Lung microvascular endothelial cell (primary cell): ENCODE measurements around the gene AKAP8L. TPM values are rescaled to one million over a fixed set of nuclear protein-coding genes. Genes with fewer than 3 reads are reported as not detected.
"Not testable (repeated sequence)": the region's sequence is repeated elsewhere in the genome, so short reads cannot be mapped to it uniquely, and the experiment has no call there.

ENCODE experiments used
- DNase-seq, 2 donors: peaks; one replicate each; pipeline versions ENCODE4 v3.0.0 to v3.0.0-alpha.2; 2010; ENCODE audit warnings: low read depth in 2 of 2
- total RNA-seq: library from RNA; depleted of rRNA; stranded (reverse); fragments of >200 nt; gene quantifications from 2 replicates; pipeline ENCODE4 v1.2.1, GENCODE V29; 2014

The AKAP8L gene
- total RNA-seq, 1 donor from 2014 or later, result 39.9 TPM

DNA sequence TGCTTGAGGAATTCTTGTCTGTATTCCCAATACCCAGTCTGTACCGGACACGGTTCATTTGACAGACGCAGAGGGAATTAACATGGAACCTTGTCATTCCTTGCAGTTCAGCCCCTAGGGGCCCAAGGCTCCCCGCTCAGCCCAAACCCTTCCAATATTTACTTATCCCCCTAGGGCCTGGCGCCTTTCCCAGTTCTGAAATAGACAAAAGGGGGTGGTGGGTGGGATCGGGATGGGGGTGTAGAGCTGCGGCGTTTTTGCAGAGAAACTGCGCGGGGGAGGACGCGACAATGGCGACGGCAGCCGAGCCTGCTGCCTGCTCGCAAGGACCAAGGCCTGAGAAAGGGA lies 583 bp downstream of the AKAP8L start:
- DNase-seq, result peak; percentile 21 to 29

- DNase-seq, result peak; percentile 30 to 36
These were observed 1.1 kb downstream of the AKAP8L start for GRCh38 chr19:15417699-15418098.

DNA sequence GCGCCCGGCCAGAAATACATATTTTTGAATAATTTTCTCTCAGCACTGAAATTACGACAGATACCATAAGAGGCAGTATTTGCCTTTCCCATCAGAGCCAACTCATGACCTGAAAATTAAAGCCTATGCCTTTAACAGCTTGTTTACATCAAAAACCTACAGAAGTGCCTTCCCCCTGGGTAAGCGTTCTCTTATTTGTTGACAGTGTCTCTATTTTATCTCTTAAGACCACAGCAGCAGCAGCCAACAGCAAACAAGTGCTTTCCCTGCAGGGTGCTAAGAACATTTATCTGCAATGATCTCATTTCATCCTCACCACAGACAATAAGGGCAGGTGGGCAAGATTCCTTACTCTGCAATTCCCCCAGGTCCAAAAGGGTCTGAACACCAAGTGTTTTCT lies 6.0 kb downstream of the AKAP8L start:
- DNase-seq, result no peak

- not testable (repeated sequence) for DNase-seq
These were observed 7.4 kb downstream of the AKAP8L start for GRCh38 chr19:15411351-15411750.

DNA sequence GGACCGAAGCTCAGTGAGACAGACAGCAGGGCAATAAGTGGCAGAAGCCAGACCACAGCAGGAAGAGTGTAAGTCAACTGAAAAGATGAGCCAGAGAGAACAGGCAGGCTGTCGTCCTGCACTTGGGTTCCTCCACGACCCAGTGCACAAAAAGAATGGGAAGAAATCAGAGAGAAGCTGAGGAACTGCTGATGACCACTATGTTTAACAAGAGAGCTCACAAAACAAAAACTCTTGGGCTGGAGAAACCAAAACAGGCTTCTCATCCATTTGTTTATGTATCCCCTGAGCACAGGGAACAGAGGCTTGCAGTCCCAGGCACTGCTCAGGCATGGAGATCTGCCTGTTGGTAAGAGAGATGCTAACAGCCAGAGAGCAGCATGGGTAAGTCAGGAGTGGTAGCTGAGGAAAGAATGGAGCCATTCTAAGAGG lies 14.0 kb downstream of the AKAP8L start:
- no peak for DNase-seq

- DNase-seq, result no peak
These were observed 14.6 kb downstream of the AKAP8L start for GRCh38 chr19:15404097-15404779.

DNA sequence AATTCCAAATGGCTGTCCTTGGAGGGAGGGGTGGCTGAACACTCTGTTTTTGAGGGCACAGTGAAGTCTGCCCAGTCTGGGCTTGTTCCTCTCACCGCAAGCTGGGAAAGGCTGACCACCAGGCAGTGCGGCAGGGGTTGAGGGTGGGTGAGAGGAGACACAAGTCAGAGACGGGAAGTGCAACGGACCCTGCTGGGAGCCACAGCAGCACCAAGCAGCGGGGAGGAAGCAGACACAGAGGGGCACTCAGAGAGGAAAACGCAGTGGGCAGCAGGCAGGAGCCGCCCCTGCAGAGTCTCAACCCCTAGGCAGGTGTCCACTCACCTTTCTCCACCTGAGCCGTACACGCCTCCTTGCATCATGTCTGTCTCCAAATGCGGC lies 15.6 kb downstream of the AKAP8L start:
- no peak for DNase-seq

DNA sequence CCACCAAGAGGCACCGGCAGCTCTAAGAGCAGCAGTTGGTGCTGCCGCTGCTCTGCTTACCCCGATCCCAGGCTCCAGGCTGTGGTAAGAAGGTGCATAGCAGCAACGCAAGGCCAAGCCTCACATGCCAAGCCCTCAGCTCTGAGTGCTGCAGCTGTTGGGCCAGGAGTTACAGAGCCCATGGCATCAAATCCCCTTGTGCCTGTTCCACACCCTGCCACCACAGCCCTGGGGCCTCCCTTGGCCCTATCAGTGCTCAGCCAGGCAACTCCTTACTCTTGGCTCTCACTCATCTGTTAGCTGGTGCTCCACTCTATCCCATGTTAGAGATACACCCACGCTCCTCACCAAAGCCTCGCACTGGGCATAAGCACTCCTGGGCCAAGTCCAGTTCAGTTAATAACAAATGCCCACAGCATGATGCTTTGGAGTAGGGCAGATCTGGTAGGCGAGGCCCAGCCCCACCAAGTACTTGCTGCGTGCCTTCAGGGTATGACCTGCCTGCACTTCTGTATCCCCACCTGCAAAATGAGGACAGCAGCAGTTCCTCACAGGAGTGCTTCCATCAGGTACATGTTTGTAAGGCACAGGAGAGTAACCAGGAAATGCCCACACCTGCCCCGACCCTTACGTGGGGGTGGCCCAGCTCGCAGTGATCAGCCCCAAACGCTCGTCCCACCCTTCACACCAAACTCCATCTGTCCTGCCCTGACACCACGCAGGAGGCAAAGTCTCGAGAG lies 16.2 kb downstream of the AKAP8L start:
- DNase-seq, result no peak

GRCh38 chr19:15401397-15401710 lies 17.4 kb downstream of the AKAP8L start:
- no peak for DNase-seq

- DNase-seq, result no peak
These were observed 18.0 kb downstream of the AKAP8L start for GRCh38 chr19:15400521-15401396.

DNA sequence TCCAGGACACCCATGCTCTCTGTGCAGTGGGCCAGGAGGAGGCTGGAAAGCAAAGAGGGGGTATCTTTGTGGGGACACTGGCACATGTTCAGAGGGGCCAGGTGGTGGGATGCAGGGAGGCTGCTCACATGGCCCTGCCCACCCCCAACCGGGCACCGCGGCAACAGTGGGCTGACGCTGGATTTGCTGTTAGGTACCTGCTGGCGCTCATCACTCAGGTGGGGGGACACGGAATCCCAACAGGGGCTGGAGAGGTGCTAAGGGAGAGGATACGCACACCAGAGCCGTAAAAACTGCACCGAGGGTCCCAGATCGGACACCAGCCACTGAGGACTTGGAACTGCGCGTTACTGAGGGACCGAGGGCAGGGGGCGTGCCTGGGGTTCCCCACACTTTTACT lies 19.2 kb downstream of the AKAP8L start:
- DNase-seq, result no peak

GRCh38 chr19:15399234-15399515 lies 19.6 kb downstream of the AKAP8L start:
- no peak for DNase-seq

- DNase-seq, result no peak
These were observed 20.1 kb downstream of the AKAP8L start for GRCh38 chr19:15398501-15399233.

DNA sequence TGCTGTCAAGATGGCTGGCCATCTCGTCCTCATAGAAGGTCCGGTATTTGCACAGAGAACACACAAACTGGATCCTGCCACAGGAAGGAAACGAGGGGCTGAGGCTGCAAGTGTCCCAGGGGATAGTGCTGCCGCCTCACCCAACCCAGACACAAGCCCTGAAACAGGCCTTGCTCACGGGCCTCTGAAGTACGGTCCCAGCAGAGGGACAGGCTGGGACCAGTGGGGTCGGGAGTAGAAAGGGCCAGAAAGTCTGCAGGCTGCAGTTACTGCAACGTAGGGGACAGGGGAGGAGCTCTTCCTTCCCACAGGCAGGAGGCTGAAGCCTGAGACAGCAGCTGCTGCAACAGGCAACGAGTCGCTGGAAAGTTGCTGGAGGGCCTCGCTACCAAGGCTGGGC lies 21.0 kb downstream of the AKAP8L start:
- DNase-seq, result no peak

DNA sequence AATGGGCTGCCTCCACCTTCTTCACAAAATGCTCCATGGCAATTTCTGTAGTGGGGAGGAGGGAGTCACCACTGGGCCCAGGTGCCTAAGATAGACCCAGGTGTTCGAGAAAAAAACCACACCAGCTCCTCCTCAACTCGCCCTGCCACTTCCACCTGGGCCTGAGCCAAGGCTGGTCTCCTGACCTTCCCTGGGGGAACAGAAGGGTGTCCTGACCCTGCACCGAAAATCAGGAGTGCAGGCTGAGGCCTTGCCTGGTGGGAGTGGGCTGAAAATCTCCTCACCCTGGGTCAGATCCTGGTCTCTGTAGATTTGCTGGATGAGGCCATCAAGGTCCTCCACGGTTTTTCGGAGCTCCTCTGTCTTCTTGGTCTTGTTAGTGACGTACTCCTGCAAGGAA lies 21.6 kb downstream of the AKAP8L start:
- no peak for DNase-seq

GRCh38 chr19:15396436-15396835 lies 22.4 kb downstream of the AKAP8L start:
- no peak for DNase-seq

DNA sequence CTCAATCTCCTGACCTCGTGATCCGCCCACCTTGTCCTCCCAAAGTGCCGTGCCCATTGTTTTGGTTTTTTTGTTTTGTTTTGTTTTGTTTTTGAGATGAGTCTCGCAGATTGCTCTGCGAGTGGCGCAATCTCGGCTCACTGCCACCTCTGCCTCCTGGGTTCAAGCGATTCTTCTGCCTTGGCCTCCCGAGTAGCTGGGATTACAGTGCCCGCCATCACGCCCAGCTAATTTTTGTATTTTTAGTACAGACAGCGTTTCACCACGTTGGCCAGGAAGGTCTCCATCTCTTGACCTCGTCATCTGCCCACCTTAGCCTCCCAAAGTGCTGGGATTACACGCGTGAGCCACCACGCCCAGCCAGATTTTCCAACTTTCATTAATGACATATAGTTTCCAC lies 23.5 kb downstream of the AKAP8L start:
- DNase-seq, result not testable (repeated sequence)

GRCh38 chr19:15394426-15394825 lies 24.4 kb downstream of the AKAP8L start:
- DNase-seq, result no peak

GRCh38 chr19:15393963-15394362 lies 24.8 kb downstream of the AKAP8L start:
- DNase-seq, result no peak

GRCh38 chr19:15390814-15391213 lies 28.0 kb downstream of the AKAP8L start:
- no peak for DNase-seq

GRCh38 chr19:15381864-15382263 lies 36.9 kb downstream of the AKAP8L start:
- DNase-seq, result no peak

GRCh38 chr19:15381429-15381828 lies 37.4 kb downstream of the AKAP8L start:
- DNase-seq, result no peak
